HEK293 (cell line): ENCODE data around the gene CACNG1.

Experiments
- CTCF ChIA-PET: fragments of 350-600 bp; formaldehyde crosslinking; extraction: SDS; loops from one replicate; lab custom pipeline; 2021; ENCODE audit warnings: antibody characterized with exemption; lab: Yijun Ruan, JAX
- POLR2A ChIA-PET: fragments of 300-600 bp; formaldehyde crosslinking; extraction: SDS; loops from one replicate; lab custom pipeline; 2020; ENCODE audit warnings: antibody characterized with exemption, inconsistent platforms; lab: Yijun Ruan, JAX
- H3K27ac ChIP-seq: fragments of 200-500 bp; sonication (Bioruptor generic); 2 replicates; pipeline ENCODE4 v1.5.1; 2014; ENCODE audit warnings: low read depth, low read length, control low read depth, inconsistent platforms; ENCODE audit errors: extremely low read depth
- H3K36me3 ChIP-seq, 2 experiments: fragments of 200-500 bp in 1 of 2; sonication (Bioruptor generic) in 1 of 2; 1 replicate in 1 of 2; 2 replicates in 1 of 2; pipeline ENCODE4 v1.5.1; 2014 to 2017; ENCODE audit warnings: inconsistent platforms in 2 of 2, low read length in 2 of 2; ENCODE audit not compliant: control insufficient read depth in 2 of 2, insufficient read depth in 1 of 2
- H3K4me1 ChIP-seq: fragments of 200-500 bp; sonication (Bioruptor generic); 2 replicates; pipeline ENCODE4 v1.5.1; 2014; ENCODE audit warnings: mild to moderate bottlenecking, low read length, inconsistent platforms; ENCODE audit not compliant: control insufficient read depth, insufficient read depth
- H3K4me3 ChIP-seq: 2 replicates; pipeline ENCODE4 v1.5.1; 2011; ENCODE audit warnings: low read depth, mild to moderate bottlenecking, control low read depth, low read length, moderate library complexity
- H3K9me3 ChIP-seq: fragments of 200-500 bp; sonication (Bioruptor generic); 2 replicates; pipeline ENCODE4 v1.5.1; 2014; ENCODE audit warnings: low read depth, low read length, inconsistent platforms; ENCODE audit not compliant: control insufficient read depth, insufficient read depth
- HOXC10 ChIP-seq: sonication (generic); formaldehyde crosslinking; IDR thresholded peaks from 2 replicates; pipeline ENCODE4 v1.8.1; 2023; ENCODE audit warnings: mild to moderate bottlenecking, missing genetic modification reagents
- KLF10 ChIP-seq: fragments of 450-650 bp; IDR thresholded peaks from 2 replicates; pipeline ENCODE4 v1.5.1; 2018; ENCODE audit warnings: missing biosample characterization, mild to moderate bottlenecking, missing genetic modification characterization
- MZF1 ChIP-seq: fragments of 450-650 bp; formaldehyde crosslinking; IDR thresholded peaks from 2 replicates; pipeline ENCODE4 v1.5.1; 2017; ENCODE audit warnings: missing biosample characterization, missing genetic modification characterization, borderline replicate concordance
- ZBTB17 ChIP-seq: fragments of 450-650 bp; formaldehyde crosslinking; IDR thresholded peaks from 2 replicates; pipeline ENCODE4 v1.5.1; 2016; ENCODE audit warnings: missing biosample characterization, missing genetic modification characterization
- ZBTB49 ChIP-seq: fragments of 450-650 bp; formaldehyde crosslinking; IDR thresholded peaks from 2 replicates; pipeline ENCODE4 v1.5.1; 2016; ENCODE audit warnings: missing biosample characterization, missing genetic modification characterization, low read depth
- ZNF146 ChIP-seq: fragments of 450-650 bp; formaldehyde crosslinking; IDR thresholded peaks from 2 replicates; pipeline ENCODE4 v1.5.1; 2016; ENCODE audit warnings: missing biosample characterization, missing genetic modification characterization
- ZNF155 ChIP-seq: fragments of 450-650 bp; formaldehyde crosslinking; IDR thresholded peaks from 2 replicates; pipeline ENCODE4 v1.5.1; 2016; ENCODE audit warnings: missing biosample characterization, missing genetic modification characterization
- ZNF169 ChIP-seq: fragments of 450-650 bp; formaldehyde crosslinking; IDR thresholded peaks from 2 replicates; pipeline ENCODE4 v1.5.1; 2016; ENCODE audit warnings: missing biosample characterization, missing genetic modification characterization
- ZNF18 ChIP-seq: fragments of 450-650 bp; formaldehyde crosslinking; IDR thresholded peaks from 2 replicates; pipeline ENCODE4 v1.5.1; 2016; ENCODE audit warnings: missing biosample characterization, missing genetic modification characterization
- ZNF19 ChIP-seq: fragments of 450-650 bp; formaldehyde crosslinking; IDR thresholded peaks from 2 replicates; pipeline ENCODE4; 2016; ENCODE audit warnings: missing biosample characterization, missing genetic modification characterization, low read depth
- ZNF223 ChIP-seq: fragments of 450-650 bp; formaldehyde crosslinking; IDR thresholded peaks from 2 replicates; pipeline ENCODE4 v1.5.1; 2016; ENCODE audit warnings: missing biosample characterization, missing genetic modification characterization
- ZNF248 ChIP-seq: fragments of 450-650 bp; formaldehyde crosslinking; IDR thresholded peaks from 2 replicates; pipeline ENCODE4 v1.5.1; 2017; ENCODE audit warnings: missing biosample characterization, missing genetic modification characterization
- ZNF292 ChIP-seq: fragments of 450-650 bp; formaldehyde crosslinking; IDR thresholded peaks from 2 replicates; pipeline ENCODE4 v1.5.1; 2016; ENCODE audit warnings: low read depth, missing biosample characterization, missing genetic modification characterization, borderline replicate concordance
- ZNF324 ChIP-seq: fragments of 450-650 bp; formaldehyde crosslinking; IDR thresholded peaks from 2 replicates; pipeline ENCODE4 v1.5.1; 2016; ENCODE audit warnings: missing biosample characterization, missing genetic modification characterization
- ZNF335 ChIP-seq: fragments of 450-650 bp; formaldehyde crosslinking; conservative IDR thresholded peaks from 2 replicates; pipeline ENCODE4 v1.5.1; 2016; ENCODE audit warnings: missing biosample characterization, missing genetic modification characterization
- ZNF341 ChIP-seq: fragments of 450-650 bp; formaldehyde crosslinking; IDR thresholded peaks from 2 replicates; pipeline ENCODE4; 2016; ENCODE audit warnings: low read depth, missing biosample characterization, missing genetic modification characterization
- ZNF398 ChIP-seq: fragments of 450-650 bp; formaldehyde crosslinking; IDR thresholded peaks from 2 replicates; pipeline ENCODE4 v1.5.1; 2017; ENCODE audit warnings: missing biosample characterization, missing genetic modification characterization
- ZNF510 ChIP-seq: fragments of 450-650 bp; formaldehyde crosslinking; IDR thresholded peaks from 2 replicates; pipeline ENCODE4 v1.5.1; 2018; ENCODE audit warnings: mild to moderate bottlenecking, missing genetic modification characterization, missing biosample characterization; ENCODE audit not compliant: insufficient replicate concordance
- ZNF555 ChIP-seq: fragments of 450-650 bp; formaldehyde crosslinking; conservative IDR thresholded peaks from 2 replicates; pipeline ENCODE4 v1.5.1; 2017; ENCODE audit warnings: missing biosample characterization, mild to moderate bottlenecking, missing genetic modification characterization, inconsistent platforms
- ZNF645 ChIP-seq: fragments of 450-650 bp; formaldehyde crosslinking; IDR thresholded peaks from 2 replicates; pipeline ENCODE4; 2016; ENCODE audit warnings: missing biosample characterization, missing genetic modification characterization
- ZNF664 ChIP-seq: fragments of 450-650 bp; formaldehyde crosslinking; IDR thresholded peaks from 2 replicates; pipeline ENCODE4 v1.5.1; 2016; ENCODE audit warnings: missing biosample characterization, missing genetic modification characterization
- ZNF677 ChIP-seq: fragments of 450-650 bp; IDR thresholded peaks from 2 replicates; pipeline ENCODE4 v1.5.0; 2018; ENCODE audit warnings: missing biosample characterization, mild to moderate bottlenecking, missing genetic modification characterization, moderate library complexity
- ZNF701 ChIP-seq: fragments of 450-650 bp; formaldehyde crosslinking; IDR thresholded peaks from 2 replicates; pipeline ENCODE4 v1.5.1; 2016; ENCODE audit warnings: missing biosample characterization, missing genetic modification characterization
- ZNF768 ChIP-seq: fragments of 450-650 bp; formaldehyde crosslinking; IDR thresholded peaks from 2 replicates; pipeline ENCODE4 v1.5.1; 2018; ENCODE audit warnings: missing biosample characterization, mild to moderate bottlenecking, missing genetic modification characterization
- ZNF785 ChIP-seq: fragments of 450-650 bp; formaldehyde crosslinking; IDR thresholded peaks from 2 replicates; pipeline ENCODE4 v1.5.1; 2016; ENCODE audit warnings: missing biosample characterization, missing genetic modification characterization
- ZNF791 ChIP-seq: fragments of 450-650 bp; formaldehyde crosslinking; IDR thresholded peaks from 2 replicates; pipeline ENCODE4 v1.5.1; 2016; ENCODE audit warnings: missing biosample characterization, missing genetic modification characterization

CACNG1 gene

GRCh38 chr17:67076290-67076689 lies 31.9 kb downstream of the CACNG1 start:
- Histone ChIP-seq H3K36me3 (peaks cover 5 to 39% of the 10 kb centered on the region in 2 experiments; a peak in 2 of 3 replicates), H3K4me1 (no peaks in the 10 kb centered on the region), H3K27ac (no peak overlapping the region), H3K4me3 (no peak overlapping the region), H3K9me3 (no peaks in the 10 kb centered on the region)
- TF ChIP-seq ZNF555 (tag by site-specific recombination): no peak
- TF ChIP-seq ZNF785 (tag by site-specific recombination): no peak
- no peak for TF ChIP-seq ZNF677 (tag by site-specific recombination)
- TF ChIP-seq ZNF510 (tag by site-specific recombination): no peak
- no peak for TF ChIP-seq ZNF155 (tag by site-specific recombination)
- no peak for TF ChIP-seq ZNF791 (tag by site-specific recombination)
- no peak for TF ChIP-seq ZNF146
- TF ChIP-seq ZNF341: no peak
- TF ChIP-seq ZNF169 (tag by site-specific recombination): no peak
- no peak for TF ChIP-seq ZBTB17 (tag by site-specific recombination)
- TF ChIP-seq ZNF18 (tag by site-specific recombination): no peak
- TF ChIP-seq ZNF19 (tag by site-specific recombination): no peak
- no peak for TF ChIP-seq ZBTB49 (tag by site-specific recombination)
- no peak for TF ChIP-seq ZNF768 (tag by site-specific recombination)
- CTCF ChIA-PET: interaction anchor here (0.6 kb wide), 2 partner anchors 8 to 55 kb away, joined by 3 to 4 read pairs; no protein-coding TSS in a partner anchor
- POLR2A ChIA-PET: no interaction called here

GRCh38 chr17:67078292-67078691 lies 33.9 kb downstream of the CACNG1 start:
- CTCF ChIA-PET: interaction anchor here (0.6 to 0.7 kb wide), 2 partner anchors 508 to 712 kb away, joined by 3 read pairs; no protein-coding TSS in a partner anchor
- H3K4me3 ChIP-seq: no peak overlapping the region
- no peak overlapping the region for H3K27ac ChIP-seq
- no peaks in the 10 kb centered on the region for H3K4me1 ChIP-seq
- H3K36me3 ChIP-seq: peaks cover 15 to 42% of the 10 kb centered on the region in 2 experiments
- POLR2A ChIA-PET: no interaction called here
- H3K9me3 ChIP-seq: no peaks in the 10 kb centered on the region
- TF ChIP-seq ZNF335 (tag by site-specific recombination): no peak
- no peak for TF ChIP-seq ZNF324
- no peak for TF ChIP-seq ZNF292
- no peak for TF ChIP-seq MZF1 (tag by site-specific recombination)
- TF ChIP-seq ZNF701 (tag by site-specific recombination): no peak
- no peak for TF ChIP-seq ZNF645 (tag by site-specific recombination)
- TF ChIP-seq ZBTB49 (tag by site-specific recombination): no peak
- TF ChIP-seq ZNF664 (tag by site-specific recombination): no peak
- no peak for TF ChIP-seq ZNF248 (tag by site-specific recombination)
- TF ChIP-seq KLF10 (tag by site-specific recombination): no peak
- no peak for TF ChIP-seq ZNF223 (tag by site-specific recombination)
- TF ChIP-seq HOXC10 (CRISPR knock-in tag): no peak
- no peak for TF ChIP-seq ZNF398
